HS-5 (cell line): Measurements from ENCODE around the gene TIMMDC1.
"Not testable (repeated sequence)": the region's sequence is repeated elsewhere in the genome, so short reads cannot be mapped to it uniquely, and the experiment has no call there.

ENCODE experiments used
- DNase-seq: peaks from one replicate; pipeline ENCODE4 v3.0.0-alpha.2; 2012; ENCODE audit warnings: low read depth

TIMMDC1 gene

DNA sequence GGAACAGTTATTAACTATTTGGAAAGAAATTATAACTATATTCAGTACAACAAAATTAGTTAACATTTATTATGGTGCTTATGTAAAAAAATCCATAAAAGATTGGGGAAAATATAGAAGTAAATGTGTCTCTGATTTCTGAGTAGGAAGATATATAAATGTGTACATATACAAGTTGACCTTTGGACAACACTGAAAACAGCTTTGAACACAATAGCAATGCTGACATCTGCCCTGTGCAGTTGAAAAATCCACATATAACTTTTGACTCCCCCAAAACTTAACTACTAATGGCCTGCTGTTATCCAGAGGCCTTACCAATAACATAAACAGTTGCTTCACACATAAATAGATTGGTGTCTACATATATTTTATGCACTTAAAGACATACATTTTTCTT lies 12.3 kb downstream of the TIMMDC1 start:
- DNase-seq = no peak

DNA sequence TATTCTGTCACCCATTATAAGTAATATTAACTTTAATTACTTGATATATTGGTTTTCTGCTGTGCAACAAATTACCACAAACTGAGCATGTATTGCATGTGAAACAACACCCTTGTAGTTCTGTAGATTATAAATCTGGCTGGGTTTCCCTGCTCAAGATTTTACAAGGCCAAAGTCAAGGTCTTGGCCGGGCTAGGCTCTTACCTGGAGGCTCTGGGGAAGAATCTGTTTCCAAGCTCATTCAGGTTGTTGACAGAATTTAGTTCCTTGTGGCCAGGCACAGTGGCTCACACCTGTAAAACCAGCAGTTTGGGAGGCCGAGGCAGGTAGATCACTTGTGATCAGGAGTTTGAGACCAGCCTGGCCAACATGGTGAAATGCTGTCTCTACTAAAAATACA lies 16.3 kb downstream of the TIMMDC1 start:
- DNase-seq = no peak

DNA sequence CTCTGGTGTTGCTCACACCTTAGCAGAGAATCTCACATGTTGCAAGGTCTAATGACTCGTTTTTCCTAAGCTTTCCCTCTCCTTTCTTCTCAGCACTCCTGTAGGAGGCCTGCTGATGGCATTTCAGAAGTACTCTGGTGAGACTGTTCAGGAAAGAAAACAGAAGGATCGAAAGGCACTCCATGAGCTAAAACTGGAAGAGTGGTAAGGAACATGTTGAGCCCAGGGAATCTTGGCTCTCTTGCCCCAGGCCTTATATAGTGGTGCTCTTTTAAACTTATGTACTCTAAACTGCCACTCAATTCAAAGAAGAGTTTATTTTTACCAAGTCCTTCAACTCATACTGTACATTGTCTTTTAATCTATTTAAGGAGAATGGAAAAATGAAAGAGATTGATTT lies 18.8 kb downstream of the TIMMDC1 start:
- no peak for DNase-seq

DNA sequence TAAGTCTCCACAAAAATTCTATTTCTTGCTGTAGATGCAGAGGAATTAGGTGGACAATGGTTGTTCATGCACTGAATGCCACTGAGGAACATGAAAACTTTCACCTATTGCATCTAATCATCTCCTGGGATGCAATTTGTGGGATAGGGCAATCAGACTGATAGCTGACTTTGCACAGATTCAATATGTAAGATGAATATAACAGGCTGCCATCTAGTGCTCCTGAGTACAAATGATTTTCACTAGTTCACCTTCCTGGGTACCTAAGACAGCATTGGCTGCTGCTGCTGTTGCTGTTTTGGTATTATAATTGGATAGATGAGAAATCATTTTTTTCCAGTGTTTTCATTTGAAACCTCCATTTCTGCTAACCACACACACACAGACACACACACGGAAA lies 19.7 kb downstream of the TIMMDC1 start:
- no peak for DNase-seq

DNA sequence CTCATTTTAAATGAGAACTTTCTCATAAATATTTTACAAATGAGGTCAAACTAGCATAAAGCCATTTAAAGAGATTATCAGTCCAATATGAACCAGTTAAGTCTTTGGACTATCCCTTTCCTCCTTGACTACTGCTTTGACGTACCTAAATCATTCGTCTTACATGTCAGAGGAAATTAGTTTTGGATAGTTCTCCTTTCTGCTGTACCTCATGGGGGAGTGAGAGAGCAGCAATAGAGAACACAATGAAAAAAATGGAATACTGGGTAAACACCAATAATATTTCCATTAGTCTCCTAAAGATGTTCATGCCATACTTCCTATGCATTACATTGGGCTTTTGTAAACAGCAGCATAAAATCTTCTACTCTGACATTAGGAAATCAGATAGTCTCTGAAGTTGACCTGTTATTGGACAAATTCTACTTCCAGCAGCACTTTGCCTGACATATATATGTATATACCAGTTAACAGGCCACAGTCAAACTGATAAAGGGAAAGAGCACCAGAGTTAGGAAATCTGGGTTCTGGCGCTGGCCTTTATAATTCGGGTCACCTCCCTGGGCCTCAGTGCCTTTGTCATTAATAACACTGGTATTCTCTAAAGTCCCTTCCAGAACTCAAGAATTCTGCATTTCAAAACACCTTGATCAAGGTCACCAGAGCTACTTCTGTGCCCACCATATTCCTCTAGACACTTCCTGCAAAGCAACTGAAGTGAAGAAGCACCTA lies 26.8 kb downstream of the TIMMDC1 start:
- no peak for DNase-seq

DNA sequence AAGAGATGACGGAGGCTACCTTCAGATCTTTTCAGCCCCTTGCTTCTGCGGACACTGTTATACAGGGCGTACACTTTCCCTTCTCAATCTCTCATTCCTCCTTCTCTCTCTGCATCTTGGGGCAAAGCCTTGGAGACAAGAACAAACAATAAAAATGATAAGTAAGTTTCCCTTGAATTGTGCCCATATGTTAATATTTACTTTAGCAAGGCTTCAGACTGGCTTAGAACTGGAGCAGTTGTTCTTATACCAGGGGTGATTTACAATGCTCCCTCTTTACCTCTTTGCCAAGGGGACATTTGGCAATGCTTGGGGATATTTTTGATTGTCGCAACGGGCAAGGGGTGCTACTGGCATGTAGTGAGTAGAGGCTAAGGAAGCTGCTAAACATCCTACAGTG lies 29.4 kb downstream of the TIMMDC1 start:
- no peak for DNase-seq

DNA sequence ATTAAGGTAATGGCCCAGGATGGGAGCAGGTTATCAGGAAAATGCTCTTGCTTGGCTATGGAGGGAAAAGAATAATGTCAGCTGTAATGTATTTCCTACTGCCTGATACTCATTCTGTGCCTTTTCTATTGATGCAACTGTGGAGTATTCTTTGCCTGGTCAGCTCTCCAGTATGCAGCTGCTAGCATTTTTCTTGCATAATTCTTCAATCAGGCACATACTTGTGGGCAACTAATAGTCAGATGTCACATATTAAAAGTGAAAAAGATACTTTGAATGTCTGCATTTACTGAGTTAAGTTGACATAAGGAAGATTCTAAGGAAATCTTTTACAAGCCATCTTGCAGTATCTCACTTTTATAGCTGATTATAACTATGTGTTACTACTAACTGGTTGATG lies 31.5 kb downstream of the TIMMDC1 start:
- no peak for DNase-seq

DNA sequence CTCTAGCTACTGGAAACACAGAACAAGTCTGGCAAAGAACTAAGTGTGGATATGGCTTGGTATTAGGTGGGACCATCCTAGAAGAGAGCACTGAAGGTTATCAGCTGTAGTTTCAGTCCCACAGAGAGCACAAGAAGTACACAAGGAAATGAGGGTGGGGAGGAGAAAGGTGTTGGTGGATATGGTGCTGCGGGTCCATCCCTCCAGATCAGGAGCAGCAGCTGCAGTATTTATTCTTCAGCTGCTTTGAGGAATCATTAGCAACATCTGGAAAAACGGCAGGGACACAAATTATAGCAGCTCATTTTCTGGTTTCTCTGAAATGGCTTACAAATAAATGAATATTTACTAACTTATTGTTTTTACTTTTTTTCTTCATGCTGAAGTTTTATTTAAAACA lies 32.1 kb downstream of the TIMMDC1 start:
- no peak for DNase-seq

DNA sequence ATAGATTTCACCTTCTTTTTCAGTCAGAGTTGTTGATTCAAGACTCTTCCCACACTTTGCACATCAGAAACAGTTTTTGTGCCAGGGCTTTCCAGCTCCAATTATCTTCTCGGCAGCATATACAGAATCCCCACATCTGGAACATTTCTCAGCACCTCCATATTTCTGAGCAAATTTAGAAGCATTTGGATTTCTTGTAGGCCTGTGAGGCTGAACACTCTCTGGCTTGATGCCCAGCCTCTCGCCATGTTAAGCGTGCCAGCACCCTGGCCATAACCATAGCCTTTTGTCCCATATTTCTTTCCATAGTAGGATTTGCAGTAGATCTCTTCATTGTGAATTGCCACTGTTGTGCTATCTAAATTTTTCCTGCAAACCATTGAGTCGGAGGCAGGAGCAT lies 32.8 kb downstream of the TIMMDC1 start:
- no peak for DNase-seq

DNA sequence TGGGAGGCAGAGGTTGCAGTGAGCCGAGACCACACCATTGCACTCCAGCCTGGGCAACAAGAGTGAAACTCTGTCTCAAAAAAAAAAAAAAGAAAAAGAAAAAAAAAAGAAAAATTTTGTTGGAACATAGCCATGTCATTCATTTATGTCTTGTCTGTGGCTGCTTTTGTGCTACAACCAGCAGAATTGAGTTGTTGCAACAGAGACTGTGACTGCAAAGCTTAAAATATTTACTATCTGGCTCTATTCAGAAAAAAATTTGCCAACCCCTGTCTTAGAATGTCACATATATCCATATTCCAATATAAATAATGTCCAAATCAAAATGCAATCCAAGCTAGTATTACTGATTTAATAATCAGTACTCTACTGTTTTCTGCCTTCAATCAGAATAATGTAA lies 35.9 kb downstream of the TIMMDC1 start:
- DNase-seq = no peak

DNA sequence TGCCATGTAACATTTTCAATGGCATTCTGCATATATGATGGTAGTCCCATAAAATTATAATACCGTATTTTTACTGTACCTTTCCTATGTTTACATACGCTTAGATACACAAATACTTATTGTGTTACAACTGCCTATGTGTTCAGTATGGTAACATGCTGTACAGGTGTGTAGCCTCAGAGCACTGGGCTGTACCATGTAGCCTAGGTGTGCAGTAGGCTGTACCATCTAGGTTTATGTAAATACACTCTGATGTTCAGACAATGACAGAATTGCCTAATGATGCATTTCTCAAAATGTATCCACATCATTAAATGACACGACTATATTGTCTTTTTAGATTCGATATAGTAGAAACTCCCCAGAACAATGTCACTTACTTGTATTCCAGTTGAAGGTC lies 38.4 kb downstream of the TIMMDC1 start:
- DNase-seq = no peak

DNA sequence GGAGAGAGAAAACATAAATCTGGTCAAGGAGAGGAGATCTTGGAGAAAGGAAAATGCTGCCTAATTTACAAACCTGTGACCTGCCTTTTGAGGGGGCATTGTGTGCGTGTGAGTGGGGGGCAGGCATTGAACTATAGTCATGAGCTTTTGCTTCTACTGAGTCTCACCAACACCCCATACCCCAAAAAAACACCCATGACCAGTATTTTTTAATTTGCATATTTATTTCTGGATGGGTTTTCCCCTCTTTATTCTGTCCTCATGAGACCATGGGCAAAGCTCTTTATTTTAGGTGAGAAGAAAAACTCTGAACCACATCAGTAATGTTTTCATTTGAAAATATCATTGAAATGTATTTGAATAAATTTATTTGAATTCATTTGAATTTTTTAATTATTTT lies 40.4 kb downstream of the TIMMDC1 start:
- no peak for DNase-seq

DNA sequence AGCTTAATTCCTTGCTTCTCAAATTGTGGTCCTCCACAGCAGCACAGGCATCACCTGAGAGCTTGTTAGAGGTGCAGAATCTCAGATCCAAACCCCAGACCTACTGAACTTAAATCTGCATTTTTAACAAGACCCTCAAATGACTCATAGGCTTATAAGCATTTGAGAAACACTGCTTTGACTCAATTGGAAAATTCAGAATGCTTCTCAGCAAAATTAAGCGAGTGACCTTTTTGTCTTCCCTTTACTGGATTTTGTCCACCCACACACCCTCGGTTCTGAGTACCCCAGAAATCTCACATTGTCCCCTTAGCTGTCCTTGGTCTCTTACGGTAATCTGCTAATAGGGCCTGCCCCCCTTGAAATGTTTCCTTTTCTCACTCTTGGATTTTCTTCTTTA lies 43.2 kb downstream of the TIMMDC1 start:
- DNase-seq = no peak

DNA sequence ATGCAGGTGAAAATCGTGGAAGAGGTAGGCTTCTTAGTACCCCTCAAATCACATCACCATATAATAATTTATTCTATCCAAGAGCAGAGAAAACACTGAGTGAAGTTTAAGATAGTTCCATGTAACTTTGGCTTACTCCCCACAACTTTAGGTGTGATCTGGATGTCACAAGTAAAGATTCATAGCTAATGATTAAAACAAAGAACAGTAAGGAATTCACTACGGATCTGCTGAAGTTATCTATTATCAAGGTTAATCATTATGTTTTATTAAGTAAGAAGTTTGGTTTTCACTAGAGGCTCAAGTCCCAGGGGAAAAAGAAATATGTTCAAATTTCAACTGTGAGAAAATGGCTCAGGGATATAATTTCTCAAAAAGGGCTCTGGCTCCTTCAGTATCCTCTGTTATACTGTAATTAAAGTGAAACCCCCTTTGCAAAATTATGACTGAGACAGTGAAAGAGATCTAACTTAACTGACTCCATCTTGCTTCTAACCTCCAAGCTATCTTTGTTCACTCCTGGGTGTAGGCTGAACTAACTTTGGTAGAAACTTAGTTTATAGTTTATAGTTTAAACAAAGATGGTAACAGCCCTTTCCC lies 43.9 kb downstream of the TIMMDC1 start:
- DNase-seq = no peak

DNA sequence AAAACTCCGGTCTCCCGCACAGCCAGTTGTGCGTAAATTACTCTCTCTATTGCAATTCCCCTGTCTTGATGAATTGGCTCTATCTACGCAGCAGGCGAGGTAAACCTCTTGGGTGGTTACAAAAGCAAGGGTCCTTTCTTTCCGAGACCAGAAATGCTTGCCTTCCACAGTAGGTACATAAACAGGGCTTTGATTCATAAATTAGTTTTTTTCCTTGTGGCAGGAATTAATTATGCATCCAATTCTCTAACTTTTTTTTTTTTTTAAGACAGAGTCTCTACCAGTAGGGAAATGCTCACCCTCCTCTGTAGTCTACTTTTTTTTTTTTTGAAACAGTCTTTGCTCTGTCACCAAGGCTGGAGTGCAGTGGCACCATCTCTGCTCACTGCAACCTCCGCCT lies 44.8 kb downstream of the TIMMDC1 start:
- DNase-seq = no peak

DNA sequence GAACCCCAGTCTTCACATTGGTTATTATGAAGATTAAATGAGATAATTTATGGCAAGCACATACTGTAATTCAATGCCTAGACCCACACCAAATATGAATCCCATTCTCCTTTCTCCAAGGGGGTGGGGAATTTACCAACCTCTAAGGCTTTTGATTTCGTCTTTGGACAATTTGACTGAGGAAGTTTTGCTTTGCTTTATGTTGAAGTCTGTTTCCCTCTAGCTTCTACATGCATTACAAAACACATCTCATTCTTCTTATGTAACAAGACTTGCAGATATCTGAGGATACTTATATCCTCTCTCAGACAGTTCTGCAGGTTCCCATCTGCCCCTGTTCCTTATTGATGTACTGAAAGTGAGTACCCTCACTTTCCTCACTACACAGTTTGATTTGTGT lies 48.9 kb downstream of the TIMMDC1 start:
- DNase-seq = no peak

DNA sequence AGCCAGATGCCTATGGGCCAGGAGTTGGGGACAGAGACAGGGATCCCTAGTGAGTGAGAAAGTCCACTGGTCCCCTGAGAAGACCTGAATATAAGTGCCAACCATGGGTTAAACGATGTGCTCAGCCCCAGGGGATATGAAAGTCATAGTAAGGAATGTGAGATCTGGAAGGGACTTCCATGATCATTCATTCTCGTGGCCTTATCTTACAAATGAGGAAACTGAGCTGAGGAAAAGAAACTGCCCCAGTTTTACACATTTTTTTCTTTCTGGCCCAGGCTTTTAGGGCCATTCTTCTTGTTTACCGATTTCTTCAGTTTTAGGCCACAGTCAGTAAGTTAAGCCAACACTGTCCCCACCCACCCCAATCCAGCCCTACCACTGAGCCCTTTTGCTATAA lies 50.0 kb downstream of the TIMMDC1 start:
- no peak for DNase-seq

DNA sequence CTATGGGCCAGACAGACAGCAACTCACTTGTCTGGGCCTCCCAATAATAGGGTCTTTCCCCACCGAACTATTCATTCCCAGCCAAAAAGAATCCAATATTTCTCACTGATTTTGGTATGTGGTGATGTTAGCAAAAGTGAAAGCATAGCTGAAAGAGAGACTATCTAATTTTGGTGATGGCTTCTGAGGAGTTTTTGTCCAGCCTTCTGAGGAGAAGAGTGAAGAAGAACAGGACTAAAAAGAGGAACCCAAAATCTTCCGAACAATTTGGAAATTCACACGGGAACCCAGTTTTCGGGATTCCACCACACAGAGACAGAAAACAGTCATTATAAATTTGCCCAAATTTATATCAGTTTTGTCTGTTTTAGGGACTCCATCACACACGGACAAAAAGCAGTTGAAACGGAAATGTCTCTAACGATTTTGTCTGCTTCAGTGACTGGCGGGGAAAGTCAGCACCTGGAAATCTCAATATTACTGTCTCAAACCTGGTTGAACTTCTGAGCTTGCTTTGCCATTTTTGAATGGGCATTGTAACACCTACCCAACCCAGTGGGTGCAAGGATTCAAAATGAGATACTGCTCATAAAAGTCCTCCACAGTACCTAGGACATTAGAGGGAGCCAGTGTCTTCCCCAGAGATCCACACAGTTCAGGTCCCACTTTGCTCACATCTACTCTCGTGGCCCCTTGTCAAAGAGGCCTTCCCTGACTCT lies 52.0 kb downstream of the TIMMDC1 start:
- DNase-seq = no peak

DNA sequence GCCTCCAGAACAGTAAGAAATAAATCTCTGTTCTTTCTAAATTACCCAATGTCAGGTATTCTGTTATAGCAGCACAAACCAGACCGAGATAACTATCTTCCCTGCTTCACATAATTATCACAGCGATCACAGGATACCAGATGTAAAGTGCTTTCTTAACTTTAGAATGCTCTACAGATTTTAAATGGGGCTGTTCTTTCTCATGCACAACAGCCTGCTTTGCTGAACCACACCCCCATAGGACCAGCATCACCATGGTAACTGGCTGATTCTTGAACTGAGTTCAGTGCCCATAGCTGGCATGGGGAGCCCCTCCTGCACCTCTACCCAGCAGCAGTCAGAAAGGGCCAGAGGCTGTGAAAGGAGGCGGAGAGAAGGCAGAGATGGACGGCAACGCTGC lies 53.3 kb downstream of the TIMMDC1 start:
- DNase-seq = no peak

DNA sequence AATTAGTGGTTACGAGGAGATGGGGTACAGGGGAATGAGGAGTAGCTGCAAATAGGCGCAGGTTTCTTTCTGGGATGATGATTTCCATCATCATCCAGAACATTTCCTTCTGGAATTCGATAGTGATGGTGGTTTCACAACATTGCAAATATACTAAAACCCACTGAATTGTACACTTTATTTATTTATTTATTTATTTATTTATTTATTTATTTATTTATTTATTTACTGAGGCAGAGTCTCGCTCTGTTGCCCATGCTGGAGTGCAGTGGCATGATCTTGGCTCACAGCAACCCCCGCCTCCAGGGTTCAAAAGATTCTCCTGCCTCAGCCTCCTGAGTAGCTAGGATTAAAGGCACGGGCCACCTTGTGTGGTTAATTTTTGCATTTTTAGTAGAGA lies 54.6 kb downstream of the TIMMDC1 start:
- DNase-seq = not testable (repeated sequence)

DNA sequence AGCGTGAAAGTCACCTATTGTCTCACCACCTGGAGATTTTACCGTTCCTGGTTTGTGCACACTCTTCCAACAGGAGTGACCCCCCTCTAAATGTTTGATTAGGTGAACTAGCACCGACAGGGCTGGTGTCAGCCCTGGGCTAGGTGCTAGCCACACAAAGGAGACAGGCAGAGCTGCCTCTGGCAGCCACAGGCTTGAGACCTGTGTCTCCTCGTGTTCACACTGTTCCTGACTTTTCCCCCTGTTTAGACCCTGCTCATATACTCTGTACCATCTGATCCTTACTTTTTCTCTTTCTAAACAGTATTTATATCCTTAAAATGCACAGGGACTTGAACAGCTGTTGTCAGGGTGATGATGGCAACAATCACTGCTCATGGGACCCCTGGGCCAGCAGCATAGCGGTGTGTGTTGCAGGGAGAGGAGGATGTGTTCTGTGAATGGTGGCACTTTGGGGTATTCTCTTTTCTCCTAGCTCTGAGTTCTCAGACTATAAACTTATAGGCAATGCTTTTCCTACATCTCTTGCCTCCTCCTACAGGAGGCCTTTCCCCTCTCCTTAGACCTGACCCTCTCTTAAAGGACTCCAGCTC lies 55.6 kb downstream of the TIMMDC1 start:
- DNase-seq = no peak

DNA sequence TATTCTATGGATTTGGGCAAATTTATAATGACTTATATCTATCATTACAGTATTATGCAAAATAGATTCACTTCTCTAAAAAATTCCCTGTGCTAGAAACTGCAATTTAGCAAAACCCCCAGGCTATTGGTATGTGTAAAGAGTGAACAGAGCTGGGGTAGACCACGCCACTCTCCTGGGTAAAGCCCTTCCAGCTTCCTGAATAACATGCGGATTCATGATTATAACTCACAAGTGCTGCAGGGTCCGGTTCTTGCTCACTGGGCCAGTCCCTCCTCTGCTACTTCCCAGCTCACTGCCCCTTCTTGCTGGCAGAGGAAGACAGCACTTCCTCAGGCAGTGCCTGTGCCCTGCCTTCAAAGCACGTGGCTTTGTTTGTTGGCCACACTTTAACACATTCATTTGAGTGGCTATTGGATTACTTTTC lies 57.0 kb downstream of the TIMMDC1 start:
- no peak for DNase-seq

DNA sequence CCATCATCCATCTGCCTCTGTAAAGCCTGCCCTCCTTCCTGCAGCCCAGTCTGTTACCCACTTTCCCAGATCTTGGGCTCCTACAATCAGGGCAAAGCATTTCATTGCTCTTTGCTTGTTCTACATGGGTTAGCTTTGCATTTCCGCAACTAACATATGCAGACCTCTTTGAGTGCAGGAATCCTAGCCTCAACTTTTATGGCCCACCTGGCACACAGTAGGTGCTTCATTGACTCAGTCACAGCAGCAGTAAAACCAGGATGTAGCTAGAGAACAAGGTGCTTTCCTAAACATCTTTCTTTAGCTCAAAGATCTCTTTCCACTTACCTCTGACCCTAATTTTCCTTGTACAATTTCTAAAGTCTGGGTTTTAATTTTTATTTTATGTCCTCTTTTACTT lies 57.6 kb downstream of the TIMMDC1 start:
- no peak for DNase-seq
